Measurements from ENCODE around the gene FNDC3B.

DNA sequence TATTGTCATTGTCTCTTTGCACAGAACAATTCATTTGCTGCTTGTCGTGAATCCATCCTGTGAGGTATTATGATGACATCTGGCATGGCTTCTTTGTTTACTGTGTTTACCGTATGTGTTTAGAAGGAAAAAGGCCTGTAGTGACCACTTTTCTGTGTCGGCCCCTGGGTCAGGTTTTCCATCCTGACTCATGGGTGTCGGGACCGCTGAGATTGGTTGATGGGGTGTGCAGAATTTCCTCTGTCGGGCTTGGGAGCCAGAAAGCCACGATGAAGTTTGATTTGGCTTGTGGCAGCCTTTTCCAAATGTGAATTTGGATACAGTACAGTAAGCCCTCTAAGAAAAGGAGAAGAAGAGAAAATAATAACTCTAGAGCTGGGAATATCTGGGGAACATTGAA is 113.5 kb downstream of the FNDC3B start:
- no peak for TF ChIP-seq POLR2AphosphoS5 (IDR thresholded peaks at IDR 0.05; ENCODE audit: low read depth, low read length)
- TF ChIP-seq TAF1 (IDR thresholded peaks at IDR 0.05; ENCODE audit: borderline replicate concordance, insufficient read depth, low read length) = no peak
- TF ChIP-seq REST (IDR thresholded peaks at IDR 0.05; ENCODE audit: insufficient read depth in 1 of 2, low read depth in 2 of 2, low read length in 2 of 2) = no peak
- TF ChIP-seq SIN3A (IDR thresholded peaks at IDR 0.05; ENCODE audit: borderline replicate concordance, insufficient read depth, low read length) = no peak

Data from PFSK-1 (cell line).